DLD1 (cell line): Measurements from ENCODE around the gene TBC1D22A.

Source experiments
- in situ Hi-C: cut with HindIII; loops from 2 replicates; pipeline ENCODE4 v1.10.0; 2017; ENCODE audit warnings: low sequenced_read_pairs

Gene TBC1D22A

GRCh38 chr22:46947516-46948257, 185.2 kb downstream of the TBC1D22A start:
- in situ Hi-C loops = no loop called here

- in situ Hi-C loops = no loop called here
Measured at GRCh38 chr22:46948411-46949144, 186.1 kb downstream of the TBC1D22A start.

- in situ Hi-C loops = no loop called here
Measured at GRCh38 chr22:46951350-46951749, 188.9 kb downstream of the TBC1D22A start.

GRCh38 chr22:46951973-46952372, 189.5 kb downstream of the TBC1D22A start:
- in situ Hi-C loops = no loop called here

GRCh38 chr22:46953968-46954765, 191.7 kb downstream of the TBC1D22A start:
- in situ Hi-C loops = no loop called here

GRCh38 chr22:46954781-46955180, 192.3 kb downstream of the TBC1D22A start:
- in situ Hi-C loops = no loop called here

GRCh38 chr22:46956498-46957215, 194.2 kb downstream of the TBC1D22A start:
- in situ Hi-C loops = no loop called here

- in situ Hi-C loops = no loop called here
Measured at GRCh38 chr22:46957521-46957920, 195.1 kb downstream of the TBC1D22A start.

- in situ Hi-C loops = no loop called here
Measured at GRCh38 chr22:46958191-46958590, 195.7 kb downstream of the TBC1D22A start.

GRCh38 chr22:46958658-46959057, 196.2 kb downstream of the TBC1D22A start:
- in situ Hi-C loops = no loop called here

GRCh38 chr22:46959369-46959768, 196.9 kb downstream of the TBC1D22A start:
- in situ Hi-C loops = no loop called here

GRCh38 chr22:46961591-46962295, 199.3 kb downstream of the TBC1D22A start:
- in situ Hi-C loops = no loop called here

- in situ Hi-C loops = no loop called here
Measured at GRCh38 chr22:46962406-46962805, 200.0 kb downstream of the TBC1D22A start.

GRCh38 chr22:46963672-46964545, 201.5 kb downstream of the TBC1D22A start:
- in situ Hi-C loops = no loop called here

- in situ Hi-C loops = no loop called here
Measured at GRCh38 chr22:46964773-46965550, 202.5 kb downstream of the TBC1D22A start.

- in situ Hi-C loops = no loop called here
Measured at GRCh38 chr22:46965555-46966494, 203.4 kb downstream of the TBC1D22A start.

GRCh38 chr22:46966495-46966845, 204.0 kb downstream of the TBC1D22A start:
- in situ Hi-C loops = no loop called here

GRCh38 chr22:46966846-46967245, 204.4 kb downstream of the TBC1D22A start:
- in situ Hi-C loops = no loop called here
